Stimulated activated memory B cell treated with anti-CD40 and anti-IgM and Interleukin-4, amounts not matched to agents 10 μg/mL and 1 μg/mL and 100 μg/mL, for 72 hours (primary cell): ENCODE data around the gene KIF1A.

Source experiments
- ATAC-seq: fragments of 150-1000 bp; cut with Tn5 transposase; 2 replicates; pipeline ENCODE4 v1.10.0; 2021
- H3K27ac Mint-ChIP-seq: one replicate; pipeline ENCODE4 v1.8.0; 2022; ENCODE audit warnings: mild to moderate bottlenecking, mixed read lengths
- H3K27me3 Mint-ChIP-seq: one replicate; pipeline ENCODE4 v1.8.0; 2022; ENCODE audit warnings: mixed read lengths
- H3K36me3 Mint-ChIP-seq: one replicate; pipeline ENCODE4 v1.8.0; 2022; ENCODE audit warnings: mixed read lengths
- H3K4me1 Mint-ChIP-seq: one replicate; pipeline ENCODE4 v1.8.0; 2022; ENCODE audit warnings: mixed read lengths
- H3K4me3 Mint-ChIP-seq: one replicate; pipeline ENCODE4 v1.8.0; 2022; ENCODE audit warnings: mild to moderate bottlenecking, moderate library complexity, mixed read lengths
- H3K9me3 Mint-ChIP-seq: one replicate; pipeline ENCODE4 v1.8.0; 2022; ENCODE audit warnings: mixed read lengths

Gene KIF1A

DNA sequence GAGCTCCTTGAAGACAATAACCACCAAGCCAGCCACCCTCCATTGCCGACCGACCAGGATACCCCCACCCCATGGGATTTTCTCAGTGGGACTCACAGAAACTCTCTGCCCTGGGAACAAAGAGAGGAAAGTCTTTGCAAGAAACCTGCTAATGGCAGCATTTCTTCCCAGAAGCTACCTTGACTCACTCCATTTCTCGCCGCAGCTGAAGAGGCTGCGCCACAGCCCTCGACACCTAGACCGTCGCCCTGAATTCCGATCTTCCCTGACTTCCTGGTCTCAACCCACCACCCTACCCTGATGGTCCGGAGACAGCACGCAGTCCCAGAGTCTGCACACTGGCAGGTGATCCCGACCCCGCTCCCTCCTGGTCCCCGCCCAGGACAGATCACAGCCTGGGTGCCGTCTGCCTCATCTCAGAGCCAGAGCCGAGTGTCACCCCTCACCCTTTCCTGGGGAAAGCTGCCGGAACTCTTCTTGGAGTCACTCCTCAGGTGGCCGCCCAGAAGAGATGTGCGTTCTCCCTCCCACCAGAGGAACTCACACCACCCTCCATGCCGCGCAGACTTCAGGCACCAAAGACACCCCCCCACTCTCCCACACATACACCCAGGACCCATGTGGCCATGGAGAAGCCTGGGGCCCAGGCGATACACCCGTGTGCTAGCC is 103.8 kb downstream of the KIF1A start:
- Mint-ChIP-seq H3K36me3 (no peaks in the 10 kb centered on the region), H3K4me1 (no peaks in the 10 kb centered on the region), H3K27me3 (peaks cover 24% of the 10 kb centered on the region), H3K9me3 (no peaks in the 10 kb centered on the region), H3K27ac (no peak overlapping the region), H3K4me3 (no peak overlapping the region)
- ATAC-seq, result no peak

DNA sequence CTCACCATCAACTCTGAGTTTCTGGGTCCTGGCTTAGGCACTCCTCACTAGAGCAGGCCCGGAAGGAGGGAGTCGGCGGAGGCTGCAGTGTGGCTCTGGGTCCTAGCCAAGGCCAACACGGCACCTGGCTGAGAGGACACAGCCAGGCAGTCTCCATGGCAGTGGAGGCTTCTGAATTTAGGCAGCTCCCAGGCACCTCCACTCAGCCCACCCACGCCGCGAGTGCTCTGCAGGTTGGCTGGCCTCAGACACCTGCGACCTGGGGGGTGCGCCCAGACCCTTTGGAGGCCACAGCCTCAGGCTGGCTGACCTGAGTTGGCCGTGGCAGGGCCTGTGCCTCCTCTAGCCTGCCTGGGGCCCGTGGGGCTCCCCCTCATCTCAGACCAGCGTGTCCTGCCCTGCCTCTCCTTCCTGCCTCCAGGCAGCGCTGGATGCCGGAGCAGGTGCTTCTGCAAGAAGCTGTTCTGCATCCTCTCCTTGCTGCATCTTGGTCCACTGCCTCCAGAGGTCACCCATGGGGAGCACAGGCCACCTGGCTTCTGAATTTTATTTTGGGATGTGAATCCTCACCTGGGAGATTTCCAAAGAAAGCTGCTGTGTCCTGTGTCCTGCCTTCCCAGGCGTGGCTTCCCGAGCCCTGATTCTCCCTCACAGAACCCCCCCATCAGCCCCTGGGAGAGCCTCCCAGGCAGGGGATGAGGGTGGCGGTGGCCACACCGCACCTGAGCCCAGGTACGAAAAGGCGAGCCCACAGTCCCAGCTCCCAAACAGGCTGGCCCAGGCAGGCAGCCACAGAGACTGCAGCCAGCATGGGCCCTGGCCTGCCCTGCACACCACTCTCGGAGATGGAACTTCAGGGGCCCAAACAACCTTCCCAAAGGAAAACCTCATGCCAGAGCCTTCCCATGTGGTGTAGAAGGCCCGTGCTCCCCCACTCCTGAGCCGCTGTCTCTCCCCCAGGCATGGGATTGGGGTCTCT is 105.0 kb downstream of the KIF1A start:
- Mint-ChIP-seq H3K4me1 (no peaks in the 10 kb centered on the region), H3K9me3 (no peaks in the 10 kb centered on the region), H3K4me3 (no peak overlapping the region), H3K36me3 (no peaks in the 10 kb centered on the region), H3K27ac (no peak overlapping the region), H3K27me3 (peaks cover 33% of the 10 kb centered on the region)
- no peak for ATAC-seq

DNA sequence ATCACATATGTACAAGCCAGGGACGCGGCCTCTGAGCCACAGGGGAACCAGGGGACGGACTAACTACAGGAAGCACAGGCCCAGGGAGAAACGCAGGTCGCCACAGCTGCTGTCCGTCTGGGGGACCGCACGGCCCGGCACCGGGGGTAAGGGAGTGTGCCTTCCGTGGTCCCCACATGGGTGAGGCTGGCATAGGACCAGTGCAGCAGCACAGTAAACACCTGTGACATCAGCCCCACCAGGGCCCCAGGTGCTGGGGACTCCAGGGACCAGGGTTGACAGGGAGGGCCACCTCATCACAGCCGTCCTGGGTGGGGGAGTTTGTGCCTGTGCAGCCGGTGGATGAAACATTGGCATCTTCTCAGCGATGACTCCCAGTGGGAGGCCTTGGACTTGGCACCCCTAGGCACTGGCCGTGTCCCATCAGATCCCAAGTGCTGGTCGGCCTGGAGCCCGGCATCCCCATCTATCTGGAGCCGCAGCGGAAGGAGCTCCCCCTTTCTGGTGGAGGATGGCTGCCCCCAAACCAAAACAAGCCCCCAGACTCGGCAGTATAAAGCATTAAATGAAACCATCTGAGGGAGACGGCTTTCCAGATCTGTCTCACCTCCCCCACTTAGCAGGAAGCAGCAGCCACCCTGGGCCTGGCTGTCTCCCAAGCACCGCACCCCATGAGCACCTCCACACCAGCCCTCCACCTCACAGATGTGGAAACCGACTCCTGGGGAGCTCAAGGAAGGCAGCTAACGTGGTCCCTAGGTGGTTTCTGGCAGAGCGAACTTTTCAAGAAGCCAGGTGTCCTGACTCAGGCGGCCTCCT is 105.9 kb downstream of the KIF1A start:
- no peak overlapping the region for H3K27ac Mint-ChIP-seq
- no peak for ATAC-seq
- H3K9me3 Mint-ChIP-seq, result no peaks in the 10 kb centered on the region

DNA sequence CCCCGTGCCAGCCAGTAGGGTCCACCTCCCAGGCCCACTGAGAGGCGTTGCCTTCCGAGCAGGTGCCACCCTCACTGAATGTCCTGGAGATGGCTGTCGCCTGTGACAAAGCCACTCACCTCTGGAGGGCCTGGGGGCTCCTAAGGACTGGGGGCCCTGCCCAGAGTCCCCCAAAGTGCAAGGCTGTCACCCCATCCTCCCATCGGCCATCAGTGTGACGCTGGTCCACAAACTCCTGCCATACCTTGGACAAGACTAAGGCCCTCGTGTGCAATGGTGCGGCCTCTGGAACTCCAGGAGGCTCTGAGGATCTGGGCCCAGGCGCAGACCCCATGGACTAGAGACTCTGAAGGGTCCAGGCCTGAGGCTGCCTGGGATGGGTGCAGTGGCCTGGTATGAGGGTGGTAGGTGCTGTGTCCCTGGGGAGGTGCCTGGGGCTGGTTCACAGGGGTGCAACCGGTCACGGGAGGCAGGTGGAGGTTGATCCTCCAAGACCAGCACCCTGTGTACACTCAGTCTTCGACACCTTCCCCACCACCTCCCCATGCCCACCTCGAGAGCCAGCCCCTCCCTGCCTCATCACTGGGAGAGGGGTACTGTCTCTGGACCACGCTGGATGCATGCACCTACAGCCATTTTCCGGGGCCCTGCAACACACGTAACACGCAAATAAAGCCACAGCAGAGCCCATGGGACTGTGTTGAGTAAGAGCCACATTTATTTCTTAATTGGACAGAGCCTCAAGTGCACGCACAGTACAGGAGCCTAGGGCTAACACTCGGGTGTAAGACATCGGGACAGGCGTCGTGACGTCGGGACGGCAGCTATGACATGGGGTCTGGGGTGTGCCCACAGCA is 106.7 kb downstream of the KIF1A start:
- Mint-ChIP-seq H3K36me3 (no peaks in the 10 kb centered on the region), H3K27ac (no peak overlapping the region), H3K4me1 (no peaks in the 10 kb centered on the region), H3K9me3 (no peaks in the 10 kb centered on the region), H3K4me3 (no peak overlapping the region), H3K27me3 (peaks cover 37% of the 10 kb centered on the region)
- ATAC-seq, result no peak

More for the DNA sequence above, 105.9 kb downstream of the KIF1A start:
- Mint-ChIP-seq H3K36me3 (no peaks in the 10 kb centered on the region), H3K4me3 (no peak overlapping the region), H3K4me1 (no peaks in the 10 kb centered on the region), H3K27me3 (peaks cover 33% of the 10 kb centered on the region)

DNA sequence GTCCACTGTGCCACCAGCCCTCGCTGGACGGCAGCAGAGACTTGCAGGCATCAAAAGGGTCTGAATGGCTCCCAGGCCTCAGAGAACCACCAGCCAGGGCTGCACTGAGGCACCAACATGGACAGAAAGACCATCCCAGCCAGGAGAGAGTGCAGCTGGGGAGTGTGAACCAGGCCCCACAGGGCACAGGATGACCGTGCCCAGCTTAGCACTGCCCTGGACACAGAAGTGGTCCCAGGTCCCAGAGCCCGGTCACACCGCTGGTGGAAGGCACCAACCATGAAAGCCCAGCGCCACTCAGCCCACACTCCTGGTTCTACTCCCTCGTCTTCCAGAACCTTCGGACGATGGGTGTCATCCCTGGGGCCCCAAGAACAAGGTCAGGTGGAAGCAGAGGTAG is 107.9 kb downstream of the KIF1A start:
- H3K36me3 Mint-ChIP-seq, result no peaks in the 10 kb centered on the region
- ATAC-seq, result no peak
- H3K27me3 Mint-ChIP-seq, result peaks cover 49% of the 10 kb centered on the region

DNA sequence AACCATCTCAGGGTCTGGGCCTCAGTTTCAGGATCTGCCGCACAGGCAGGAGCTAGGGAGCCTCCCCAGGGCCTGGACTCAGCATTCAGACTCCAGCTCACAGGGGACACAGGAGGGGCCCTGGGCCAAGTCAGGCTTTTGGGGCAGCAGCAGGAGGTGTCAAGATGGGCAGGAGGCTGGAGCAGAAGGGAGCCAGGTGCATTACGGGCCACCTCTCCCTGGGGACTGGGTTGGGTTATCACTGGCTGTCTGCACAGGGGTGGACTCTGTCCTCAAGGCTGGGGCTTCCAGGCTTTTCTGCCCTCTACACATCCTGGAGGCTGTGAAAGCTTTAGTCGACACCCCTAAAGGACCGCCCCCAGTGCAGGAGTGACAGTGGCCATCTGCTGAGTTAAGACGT is 108.3 kb downstream of the KIF1A start:
- peaks cover 48% of the 10 kb centered on the region for H3K27me3 Mint-ChIP-seq
- no peak for ATAC-seq
- H3K27ac Mint-ChIP-seq, result no peak overlapping the region
- H3K36me3 Mint-ChIP-seq, result no peaks in the 10 kb centered on the region
- no peaks in the 10 kb centered on the region for H3K9me3 Mint-ChIP-seq
- no peaks in the 10 kb centered on the region for H3K4me1 Mint-ChIP-seq
- H3K4me3 Mint-ChIP-seq, result no peak overlapping the region

More for the DNA sequence above, 107.9 kb downstream of the KIF1A start:
- Mint-ChIP-seq H3K4me3 (no peak overlapping the region), H3K4me1 (no peaks in the 10 kb centered on the region), H3K9me3 (no peaks in the 10 kb centered on the region), H3K27ac (no peak overlapping the region)

DNA sequence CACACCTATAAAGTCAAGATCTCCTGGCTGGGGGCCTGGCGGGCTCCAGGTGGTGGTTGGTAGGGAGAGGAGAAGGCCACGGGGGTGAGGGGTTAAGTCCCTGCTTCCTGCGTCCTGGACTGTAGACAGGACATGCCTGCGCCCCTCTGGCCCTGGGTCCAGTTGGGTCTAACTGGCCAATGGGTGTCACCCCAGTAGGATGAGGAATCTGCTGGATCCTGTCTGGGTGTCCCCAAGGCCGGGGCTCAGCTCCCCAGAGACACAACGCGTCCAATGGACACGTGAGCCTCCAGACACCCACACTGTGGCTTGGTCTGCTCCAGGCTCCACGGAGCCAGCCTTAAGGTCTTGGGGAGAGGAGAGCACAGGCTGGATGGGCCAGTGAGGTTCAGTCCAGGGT is 108.7 kb downstream of the KIF1A start:
- ATAC-seq, result no peak
- peaks cover 47% of the 10 kb centered on the region for H3K27me3 Mint-ChIP-seq
- no peak overlapping the region for H3K27ac Mint-ChIP-seq
- H3K9me3 Mint-ChIP-seq, result no peaks in the 10 kb centered on the region
- no peak overlapping the region for H3K4me3 Mint-ChIP-seq
- no peaks in the 10 kb centered on the region for H3K36me3 Mint-ChIP-seq
- H3K4me1 Mint-ChIP-seq, result no peaks in the 10 kb centered on the region

DNA sequence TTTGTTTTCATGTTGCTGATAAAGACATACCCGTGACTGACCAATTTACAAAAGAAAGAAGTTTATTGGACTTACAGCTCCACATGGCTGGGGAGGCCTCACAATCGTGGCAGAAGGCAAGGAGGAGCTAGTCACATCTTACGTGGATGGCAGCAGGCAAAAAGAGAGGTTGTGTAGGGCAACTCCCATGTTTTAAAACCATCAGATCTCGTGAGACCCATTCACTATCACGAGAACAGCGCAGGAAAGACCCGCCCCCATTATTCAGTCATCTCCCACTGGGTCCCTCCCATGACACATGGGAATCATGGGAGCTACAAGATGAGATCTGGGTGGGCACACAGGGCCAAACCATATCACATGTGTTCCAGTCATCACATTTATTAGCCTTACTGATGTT is 111.6 kb downstream of the KIF1A start:
- Mint-ChIP-seq H3K4me1 (peaks cover 8% of the 10 kb centered on the region), H3K9me3 (no peaks in the 10 kb centered on the region), H3K36me3 (no peaks in the 10 kb centered on the region), H3K4me3 (no peak overlapping the region), H3K27me3 (peaks cover 61% of the 10 kb centered on the region), H3K27ac (no peak overlapping the region)
- no peak for ATAC-seq

DNA sequence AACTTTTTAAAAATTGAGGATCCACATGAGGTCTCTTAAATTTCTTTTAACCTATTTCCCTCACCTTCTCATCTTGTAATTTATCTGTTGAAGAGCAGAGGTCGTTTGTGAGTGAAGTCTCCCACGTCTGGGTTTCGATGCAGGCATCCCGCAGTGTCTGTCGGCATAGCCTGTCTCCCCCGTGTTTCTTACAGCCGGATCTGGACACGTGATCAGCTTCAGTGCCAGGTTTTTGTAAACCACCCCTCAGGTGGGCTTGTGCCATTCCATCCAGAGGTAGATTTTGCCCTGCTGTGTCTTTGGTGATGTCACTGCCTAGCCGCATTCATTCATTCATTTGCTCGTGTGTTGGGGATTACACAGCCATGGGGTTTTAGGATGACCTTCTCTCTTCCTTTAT is 112.2 kb downstream of the KIF1A start:
- H3K27ac Mint-ChIP-seq, result no peak overlapping the region
- H3K27me3 Mint-ChIP-seq, result peaks cover 68% of the 10 kb centered on the region
- no peak for ATAC-seq
- H3K4me3 Mint-ChIP-seq, result no peak overlapping the region
- H3K36me3 Mint-ChIP-seq, result no peaks in the 10 kb centered on the region
- H3K4me1 Mint-ChIP-seq, result peaks cover 8% of the 10 kb centered on the region
- H3K9me3 Mint-ChIP-seq, result no peaks in the 10 kb centered on the region

DNA sequence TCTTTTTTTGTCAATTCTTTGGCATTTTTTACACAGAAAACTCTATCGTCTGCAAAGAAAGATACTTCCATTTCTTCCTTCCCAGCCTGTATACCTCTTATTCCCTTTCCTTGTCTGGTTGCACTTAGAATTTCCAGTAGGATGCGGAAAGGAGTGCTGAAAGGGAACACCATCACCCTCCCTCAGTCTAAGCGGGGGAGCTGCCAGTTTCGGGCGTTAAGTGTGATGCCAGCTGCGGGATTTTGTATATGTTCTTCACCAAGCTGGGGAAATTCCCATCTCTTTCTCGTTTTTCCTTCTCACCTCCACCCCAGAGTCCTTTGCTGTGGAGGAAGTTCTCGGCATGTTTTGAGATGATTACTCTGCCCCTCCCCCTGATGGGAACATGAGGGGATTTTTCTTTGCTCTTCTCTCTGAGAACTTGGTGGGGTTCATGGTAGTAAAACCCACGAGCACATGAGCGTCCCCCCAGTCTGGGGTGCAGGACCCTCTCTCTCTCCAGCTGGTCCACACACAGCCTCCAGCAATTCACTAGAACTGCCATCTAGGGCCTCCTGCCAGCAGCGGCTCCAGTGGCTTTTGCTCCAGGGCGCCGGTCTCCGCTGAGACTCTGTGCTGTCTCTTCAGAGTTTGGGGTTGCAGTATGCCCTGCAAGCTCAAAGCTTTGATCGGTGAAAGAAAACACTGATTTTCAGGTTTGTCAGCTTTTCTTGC is 112.8 kb downstream of the KIF1A start:
- peaks cover 8% of the 10 kb centered on the region for H3K4me1 Mint-ChIP-seq
- H3K27ac Mint-ChIP-seq, result no peak overlapping the region
- H3K9me3 Mint-ChIP-seq, result no peaks in the 10 kb centered on the region
- peaks cover 74% of the 10 kb centered on the region for H3K27me3 Mint-ChIP-seq
- ATAC-seq, result no peak
- no peaks in the 10 kb centered on the region for H3K36me3 Mint-ChIP-seq
- H3K4me3 Mint-ChIP-seq, result no peak overlapping the region

DNA sequence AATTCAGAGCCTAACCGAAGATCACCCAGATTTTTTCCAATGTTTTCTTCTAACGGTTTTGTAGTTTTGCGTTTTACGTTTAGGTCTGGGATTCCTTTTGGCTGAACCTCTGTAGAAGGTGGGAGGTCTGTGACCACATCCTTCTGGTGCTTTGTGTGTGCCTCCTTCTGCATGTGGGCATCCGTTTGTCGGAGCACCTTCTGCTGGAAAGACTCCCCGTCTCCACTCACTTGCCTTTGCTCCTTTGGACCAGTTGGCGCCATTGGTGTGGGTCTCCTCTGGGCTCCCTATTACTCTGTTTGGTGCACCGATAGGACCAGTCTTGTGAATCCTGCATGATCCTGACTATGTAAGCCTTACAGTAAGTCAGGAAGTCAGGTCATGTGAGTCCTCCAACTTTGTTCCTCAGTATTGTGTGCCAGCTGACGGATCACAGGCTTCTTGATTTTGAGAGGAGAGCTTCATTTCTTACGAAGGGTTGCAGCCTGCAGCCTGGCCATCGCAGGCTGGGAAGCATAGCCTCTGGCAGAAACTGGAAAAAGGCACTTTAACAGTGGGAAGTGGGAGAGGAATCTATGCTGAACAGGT is 114.7 kb downstream of the KIF1A start:
- Mint-ChIP-seq H3K27ac (no peak overlapping the region), H3K4me1 (peaks cover 8% of the 10 kb centered on the region), H3K9me3 (no peaks in the 10 kb centered on the region), H3K4me3 (no peak overlapping the region), H3K36me3 (no peaks in the 10 kb centered on the region), H3K27me3 (peaks cover 59% of the 10 kb centered on the region)
- ATAC-seq, result no peak

DNA sequence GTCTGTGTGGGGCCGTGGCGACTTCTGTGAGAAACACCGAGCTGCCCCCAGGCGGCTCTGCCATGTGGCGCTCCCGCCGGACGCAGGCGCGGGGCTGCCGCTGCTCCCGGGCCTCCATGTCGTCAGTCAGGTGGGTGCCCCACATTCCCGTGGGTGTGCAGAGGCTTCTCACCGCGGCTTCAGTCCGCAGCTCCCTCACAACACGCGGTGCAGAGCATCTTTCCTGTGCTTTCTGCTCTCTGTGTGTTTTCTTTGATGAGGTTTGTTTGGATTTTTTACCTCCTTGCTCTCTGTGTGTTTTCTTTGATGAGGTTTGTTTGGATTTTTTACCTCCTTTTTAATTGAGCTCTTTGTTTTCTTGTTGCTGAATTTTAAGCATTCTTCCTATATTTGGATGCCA is 115.4 kb downstream of the KIF1A start:
- H3K4me1 Mint-ChIP-seq, result peaks cover 8% of the 10 kb centered on the region
- no peak for ATAC-seq
- no peak overlapping the region for H3K27ac Mint-ChIP-seq
- H3K27me3 Mint-ChIP-seq, result peaks cover 59% of the 10 kb centered on the region
- H3K9me3 Mint-ChIP-seq, result no peaks in the 10 kb centered on the region
- no peaks in the 10 kb centered on the region for H3K36me3 Mint-ChIP-seq
- H3K4me3 Mint-ChIP-seq, result no peak overlapping the region

DNA sequence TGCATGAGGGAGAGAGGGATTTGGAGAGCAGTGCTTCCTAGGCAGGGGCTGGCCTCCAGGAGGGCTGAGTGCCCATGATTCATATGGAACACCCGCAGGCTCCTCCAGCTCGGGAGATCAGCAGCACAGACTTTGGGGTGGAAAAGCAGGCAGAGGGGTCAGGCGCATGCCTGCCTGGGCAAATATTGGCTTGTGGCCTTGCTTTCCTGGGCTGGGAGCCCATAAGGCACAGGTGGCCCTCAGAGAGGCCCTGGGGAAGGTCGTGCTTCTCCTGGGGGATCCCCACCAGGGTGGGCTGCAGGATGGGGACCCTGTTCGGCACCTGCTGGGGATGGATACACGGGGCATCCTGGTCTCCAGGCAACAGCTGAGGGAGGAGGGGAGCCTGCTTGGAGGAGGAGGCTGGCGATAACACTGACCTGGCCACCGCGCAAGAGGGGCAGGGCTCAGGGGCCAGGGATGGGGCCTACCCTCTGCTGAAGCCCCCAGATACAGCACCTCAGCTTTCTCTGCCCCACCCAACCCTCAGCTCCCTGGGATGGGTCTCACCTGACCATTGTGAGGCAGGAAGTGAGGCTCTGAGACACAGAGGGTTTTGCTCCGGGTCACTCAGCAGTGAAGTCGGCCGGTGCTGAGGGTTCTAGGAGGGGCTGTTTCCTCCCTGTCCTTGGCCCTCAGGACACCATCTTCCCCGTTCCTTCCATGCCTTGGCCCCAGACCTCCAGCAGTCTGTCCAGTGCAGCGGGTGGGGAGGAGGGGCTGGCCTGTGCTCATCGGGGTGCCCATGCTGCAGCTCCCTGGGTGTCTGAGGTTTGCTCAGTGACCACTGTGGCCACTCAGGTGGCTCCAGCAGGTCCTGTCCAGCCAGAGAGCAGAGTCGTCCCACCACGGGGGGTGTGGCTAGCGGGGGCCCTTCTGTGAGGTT is 116.3 kb downstream of the KIF1A start:
- Mint-ChIP-seq H3K36me3 (no peaks in the 10 kb centered on the region), H3K27me3 (peaks cover 59% of the 10 kb centered on the region), H3K4me3 (no peak overlapping the region), H3K27ac (no peak overlapping the region), H3K9me3 (no peaks in the 10 kb centered on the region), H3K4me1 (peaks cover 8% of the 10 kb centered on the region)
- ATAC-seq, result no peak
